Measurements from ENCODE around the gene ATP11A.
"Not testable (repeated sequence)": the region's sequence is repeated elsewhere in the genome, so short reads cannot be mapped to it uniquely, and the experiment has no call there.

ATP11A gene

DNA sequence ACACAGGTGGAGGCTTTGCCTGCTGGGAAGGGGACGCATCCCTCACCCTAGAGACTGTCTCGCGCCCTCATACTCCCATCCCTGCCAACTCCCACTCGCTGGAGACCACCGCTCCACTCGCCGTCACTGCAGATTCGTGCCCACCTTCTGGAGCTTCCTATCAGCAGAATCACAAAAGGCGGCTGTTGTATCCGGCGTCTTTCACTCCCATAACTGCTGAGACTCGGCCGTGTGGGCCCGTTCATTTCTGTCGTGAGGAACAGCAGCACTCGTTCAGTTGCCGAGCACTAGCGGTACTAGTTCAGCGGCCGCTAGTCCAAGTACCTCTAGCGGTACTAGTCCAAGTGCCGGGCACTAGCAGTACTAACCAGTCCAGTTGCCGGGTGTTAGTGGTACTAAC, 154.6 kb downstream of the ATP11A start:
- no peak for DNase-seq

DNA sequence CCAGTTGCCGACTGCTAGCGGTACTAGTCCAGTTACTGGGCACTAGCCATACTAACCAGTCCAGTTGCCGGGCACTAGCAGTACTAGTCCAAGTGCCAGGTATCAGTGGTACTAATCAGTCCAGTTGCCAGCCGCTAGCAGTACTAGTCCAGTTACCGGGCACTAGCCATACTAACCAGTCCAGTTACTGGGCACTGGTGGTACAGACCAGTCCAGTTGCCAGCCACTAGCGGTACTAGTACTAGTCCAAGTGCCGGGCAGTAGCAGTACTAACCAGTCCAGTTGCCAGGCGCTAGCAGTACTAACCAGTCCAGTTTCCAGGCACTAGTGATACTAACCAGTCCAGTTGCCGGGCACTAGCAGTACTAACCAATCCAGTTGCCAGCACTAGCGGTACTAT, 155.0 kb downstream of the ATP11A start:
- DNase-seq, result no peak

DNA sequence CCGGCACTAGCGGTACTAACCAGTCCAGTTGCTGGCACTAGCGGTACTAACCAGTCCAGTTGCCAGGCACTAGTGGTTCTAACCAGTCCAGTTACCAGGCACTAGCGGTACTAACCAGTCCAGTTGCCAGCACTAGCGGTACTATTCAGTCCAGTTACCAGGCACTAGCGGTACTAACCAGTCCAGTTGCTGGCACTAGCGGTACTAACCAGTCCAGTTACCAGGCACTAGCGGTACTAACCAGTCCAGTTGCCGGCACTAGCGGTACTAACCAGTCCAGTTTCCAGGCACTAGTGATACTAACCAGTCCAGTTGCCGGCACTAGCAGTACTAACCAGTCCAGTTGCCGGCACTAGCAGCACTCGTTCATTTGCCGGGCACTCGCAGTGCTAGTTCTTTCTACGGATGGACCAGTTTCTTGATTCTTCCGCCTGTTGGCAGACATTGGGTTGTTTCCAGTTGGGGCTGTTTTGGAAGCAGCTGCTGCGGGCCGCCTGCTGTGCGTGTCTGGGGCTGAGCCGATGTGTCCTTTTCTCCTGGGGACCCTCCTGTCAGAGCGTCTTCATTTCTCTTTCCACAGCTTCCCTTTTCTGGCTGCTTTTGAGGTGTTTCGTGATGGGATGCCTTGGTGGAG, 155.8 kb downstream of the ATP11A start:
- no peak for DNase-seq

DNA sequence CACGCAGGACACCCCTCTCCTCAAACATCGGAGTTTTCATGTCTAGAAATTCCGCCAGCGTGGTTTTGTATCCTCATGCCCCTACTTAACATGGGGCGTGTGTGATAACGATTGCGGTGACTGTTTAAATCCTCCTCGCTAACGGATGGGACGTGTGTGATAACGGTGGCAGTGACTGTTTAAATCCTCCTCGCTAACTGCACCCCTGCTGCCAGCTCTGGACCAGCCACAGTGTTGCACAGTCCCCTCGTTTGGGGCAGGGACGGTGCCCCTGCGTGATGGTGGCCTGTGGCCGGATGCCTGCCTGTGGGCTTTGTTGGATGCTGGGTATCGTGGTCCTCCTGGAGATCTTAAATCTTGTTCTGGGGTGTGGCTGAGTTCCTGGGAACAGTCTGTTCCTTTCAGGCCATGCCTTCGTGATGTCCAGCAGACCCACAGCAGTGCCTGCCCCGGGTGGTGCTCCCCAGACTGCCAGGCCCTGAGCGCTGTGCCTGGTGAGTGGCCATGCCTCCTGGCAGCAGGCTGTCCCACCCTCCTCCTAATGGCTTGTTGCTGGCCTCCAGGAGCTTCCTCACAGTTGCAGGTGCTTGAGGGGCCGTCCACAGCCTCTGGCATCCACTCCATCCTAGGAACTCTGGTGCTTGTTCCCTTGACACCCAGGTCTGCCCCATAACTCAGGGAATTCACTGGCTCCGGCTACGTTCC, 156.7 kb downstream of the ATP11A start:
- DNase-seq, result no peak

DNA sequence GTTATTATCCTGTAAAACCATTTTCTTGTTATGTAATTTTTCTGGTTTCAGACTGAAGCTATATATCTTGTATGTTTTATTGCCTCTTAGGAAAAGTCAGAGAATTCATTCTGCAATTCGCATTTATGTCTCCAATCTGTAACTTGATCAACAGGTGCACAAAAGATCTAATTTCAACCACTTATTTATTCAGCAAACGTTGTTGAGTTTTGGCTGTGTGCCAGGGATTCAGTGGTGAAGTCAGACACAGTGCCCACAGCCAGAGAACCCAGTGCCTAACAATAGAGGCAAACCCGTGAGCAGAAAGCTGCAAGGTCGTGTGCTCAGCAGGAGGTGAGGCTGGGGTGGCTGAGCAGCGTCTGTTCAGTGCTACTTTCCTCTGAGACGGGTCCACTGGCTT, 159.7 kb downstream of the ATP11A start:
- no peak for DNase-seq

DNA sequence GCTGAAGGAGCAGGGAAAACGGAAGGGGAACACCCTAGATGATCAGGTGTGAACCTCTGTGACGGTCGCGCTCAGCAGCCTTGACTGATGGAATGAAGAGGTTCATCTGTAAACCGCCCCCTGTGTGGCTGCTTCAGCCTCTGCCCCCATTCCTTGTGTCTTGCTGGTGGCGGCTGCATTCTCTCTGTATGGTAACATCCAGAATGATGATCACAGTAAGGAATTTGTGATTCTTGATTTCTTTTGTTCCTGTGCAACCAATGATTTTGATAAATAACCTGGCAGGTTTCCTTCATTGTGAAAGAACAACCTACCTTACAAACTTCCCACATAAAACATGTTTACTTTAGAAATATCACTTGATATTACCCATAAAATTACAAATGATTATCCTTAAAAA, 160.4 kb downstream of the ATP11A start:
- DNase-seq, result no peak

DNA sequence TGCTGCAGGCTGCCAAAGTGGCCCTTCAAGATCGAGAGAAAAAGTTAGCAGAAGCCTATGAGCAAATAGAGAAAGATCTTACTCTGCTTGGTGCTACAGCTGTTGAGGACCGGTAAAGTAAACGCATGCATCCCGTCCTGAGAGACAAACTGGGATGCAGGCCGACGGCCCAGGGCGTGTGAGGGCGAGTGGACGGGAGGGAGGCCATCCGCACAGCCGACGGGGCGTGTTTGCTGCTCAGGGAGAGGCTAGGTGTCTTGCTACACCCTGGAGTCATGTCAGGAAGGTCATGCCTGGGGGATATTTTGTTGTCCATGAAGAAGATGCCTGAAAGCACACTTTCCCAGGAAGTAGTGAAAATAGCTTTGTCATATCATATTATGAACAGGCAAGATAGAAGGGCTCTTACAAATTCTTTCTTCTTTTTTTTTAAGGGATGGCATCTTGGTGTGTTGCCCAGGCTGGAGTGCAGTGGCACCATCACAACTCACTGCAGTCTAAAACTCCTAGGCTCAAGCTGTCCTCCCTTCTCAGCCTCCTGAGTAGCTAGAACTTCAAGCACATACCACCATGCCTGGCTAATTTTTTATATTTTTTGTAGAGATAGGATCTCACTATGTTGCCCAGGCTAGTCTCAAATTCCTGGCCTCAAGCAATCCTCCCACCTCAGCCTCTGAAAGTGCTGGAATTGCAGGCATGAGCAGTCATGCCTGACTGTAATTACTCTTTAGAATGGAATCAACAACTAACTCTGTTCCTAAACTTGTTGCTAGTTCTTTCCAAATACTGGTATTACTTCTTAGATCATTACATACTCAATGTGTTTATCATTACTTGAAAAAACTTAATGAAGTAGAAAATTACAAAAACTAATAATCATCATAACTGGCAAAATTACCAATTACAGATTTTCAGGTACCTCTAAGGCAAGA, 161.5 kb downstream of the ATP11A start:
- DNase-seq, result no peak

DNA sequence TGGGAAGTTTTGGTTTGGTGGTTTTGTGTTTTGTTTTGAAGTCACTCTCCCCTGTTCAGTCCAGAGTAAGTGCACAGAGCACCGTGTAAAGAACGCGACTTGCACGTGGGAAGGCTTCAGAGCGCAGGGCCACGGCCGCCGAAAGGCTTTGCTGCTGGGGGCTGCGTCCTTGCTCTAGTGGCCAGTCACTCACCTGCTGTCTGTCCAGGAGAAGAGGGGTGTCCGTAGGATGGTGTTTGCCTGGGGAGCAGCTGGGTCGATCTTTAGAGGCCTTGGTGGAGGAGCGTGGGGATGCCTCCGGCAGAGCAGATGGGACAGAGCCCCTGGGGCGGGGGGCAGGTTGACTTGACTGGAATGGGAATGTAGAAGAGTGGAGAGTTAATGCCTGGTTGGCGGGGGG, 162.6 kb downstream of the ATP11A start:
- no peak for DNase-seq

DNA sequence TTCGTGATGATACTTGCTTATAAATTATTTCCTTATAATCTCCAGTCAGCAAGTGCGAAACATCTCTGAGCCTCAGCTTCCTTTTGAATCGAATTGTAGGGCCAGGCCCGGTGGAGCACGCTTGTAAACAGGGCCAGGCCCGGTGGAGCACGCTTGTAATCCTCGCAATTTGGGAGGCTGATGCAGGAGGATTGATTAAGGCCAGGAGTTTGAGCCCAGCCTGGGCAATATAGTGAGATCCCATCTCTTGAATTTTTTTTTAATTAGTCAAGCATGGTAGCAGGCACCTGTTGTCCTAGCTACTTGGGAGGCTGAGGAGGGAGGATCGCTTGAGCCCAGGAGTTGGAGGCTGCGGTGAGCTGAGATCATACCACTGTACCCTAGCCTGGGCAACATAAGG, 163.0 kb downstream of the ATP11A start:
- no peak for DNase-seq

DNA sequence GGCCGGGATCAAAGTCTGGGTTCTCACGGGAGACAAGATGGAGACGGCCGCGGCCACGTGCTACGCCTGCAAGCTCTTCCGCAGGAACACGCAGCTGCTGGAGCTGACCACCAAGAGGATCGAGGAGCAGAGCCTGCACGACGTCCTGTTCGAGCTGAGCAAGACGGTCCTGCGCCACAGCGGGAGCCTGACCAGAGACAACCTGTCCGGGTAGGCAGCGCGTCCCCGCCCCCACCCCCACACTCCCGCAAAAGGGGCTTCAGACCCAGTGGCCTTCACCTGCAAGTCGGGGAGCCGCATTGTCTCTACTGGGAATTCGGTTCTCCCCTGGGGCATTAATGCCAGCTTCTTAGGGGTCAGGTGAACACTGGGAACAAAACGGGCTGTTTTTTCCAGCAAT, 164.5 kb downstream of the ATP11A start:
- DNase-seq, result no peak

DNA sequence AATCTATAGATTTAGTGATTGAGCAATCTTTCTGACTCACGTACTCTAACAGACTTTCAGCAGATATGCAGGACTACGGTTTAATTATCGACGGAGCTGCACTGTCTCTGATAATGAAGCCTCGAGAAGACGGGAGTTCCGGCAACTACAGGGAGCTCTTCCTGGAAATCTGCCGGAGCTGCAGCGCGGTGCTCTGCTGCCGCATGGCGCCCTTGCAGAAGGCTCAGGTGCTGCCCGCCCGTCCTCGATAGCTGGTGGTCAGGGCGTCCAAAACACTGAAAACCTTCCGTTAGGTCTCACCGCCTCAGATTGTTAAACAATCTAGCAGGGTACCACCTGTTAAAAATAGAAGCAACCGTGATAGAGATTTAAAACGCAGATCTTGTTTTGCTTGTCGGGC, 166.0 kb downstream of the ATP11A start:
- DNase-seq, result no peak

DNA sequence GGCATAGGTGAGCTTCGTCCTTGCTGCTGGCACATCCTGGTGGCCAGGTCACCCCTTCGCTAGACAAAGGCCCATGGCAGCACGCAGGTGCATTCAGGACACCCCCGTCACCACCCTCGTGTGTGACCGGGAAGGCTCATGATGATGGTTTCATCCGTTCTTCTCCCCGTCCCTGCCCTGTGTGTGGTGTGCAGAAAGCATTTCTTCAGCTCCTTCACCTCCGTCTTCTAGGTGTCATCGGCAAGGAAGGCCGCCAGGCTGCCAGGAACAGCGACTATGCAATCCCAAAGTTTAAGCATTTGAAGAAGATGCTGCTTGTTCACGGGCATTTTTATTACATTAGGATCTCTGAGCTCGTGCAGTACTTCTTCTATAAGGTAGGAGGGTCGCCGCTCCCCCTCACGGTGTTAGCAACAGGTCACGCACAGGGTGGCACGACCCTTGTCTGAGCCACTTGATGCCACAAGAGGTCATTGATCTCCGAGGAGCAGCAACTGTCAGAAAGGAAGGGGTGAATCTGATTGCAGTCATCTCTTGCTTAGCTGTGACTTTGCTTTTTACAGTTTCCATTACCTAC, 168.2 kb downstream of the ATP11A start:
- no peak for DNase-seq

DNA sequence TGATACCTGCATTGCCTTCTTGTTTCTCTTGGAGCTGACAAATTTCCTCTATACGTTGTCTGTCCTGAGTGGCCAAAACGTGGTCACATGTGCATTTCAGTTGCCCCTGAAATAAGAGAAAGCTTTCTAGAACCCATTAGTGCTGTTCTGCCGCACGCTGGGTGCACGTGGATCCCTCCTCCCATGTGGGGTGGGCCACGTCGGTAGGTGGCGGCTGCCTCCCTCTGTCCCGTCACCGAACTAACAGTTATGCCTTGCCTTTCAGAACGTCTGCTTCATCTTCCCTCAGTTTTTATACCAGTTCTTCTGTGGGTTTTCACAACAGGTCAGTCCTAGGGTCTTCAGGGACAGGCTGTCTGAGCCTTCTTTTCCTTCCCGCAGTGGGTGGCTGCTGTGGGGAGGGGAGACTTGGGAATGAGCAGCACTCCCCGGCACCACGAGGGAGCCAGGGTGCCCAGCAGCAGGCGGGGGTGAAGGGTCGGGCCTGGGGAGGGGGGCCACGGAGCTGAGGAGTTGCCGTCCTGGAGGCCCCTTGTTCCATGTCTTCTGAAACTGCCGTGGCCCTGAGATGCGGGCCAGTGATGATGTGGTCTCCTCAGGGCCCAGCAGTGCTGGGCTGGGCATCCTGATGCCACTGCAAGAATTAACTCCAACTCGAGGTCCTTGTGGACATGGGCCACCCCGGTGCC, 169.4 kb downstream of the ATP11A start:
- no peak for DNase-seq

DNA sequence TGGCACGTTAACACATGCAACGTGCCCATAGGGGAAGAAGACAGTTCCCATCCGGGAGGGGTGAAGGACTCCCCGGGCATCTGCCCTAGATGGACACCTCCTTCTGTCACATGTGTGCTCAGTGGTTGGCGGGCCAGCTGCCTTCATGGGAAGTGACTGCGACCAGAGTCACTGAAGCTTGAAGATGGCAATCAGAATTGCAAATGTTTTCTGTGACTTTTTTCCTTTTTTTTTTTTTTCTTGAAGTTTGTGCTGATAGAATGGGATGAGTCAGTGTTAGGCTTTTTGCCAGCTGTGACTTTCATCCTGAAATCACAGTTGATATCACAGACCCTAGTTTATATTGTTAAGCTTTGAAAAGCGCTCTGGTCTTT, 170.0 kb downstream of the ATP11A start:
- DNase-seq, result no peak

DNA sequence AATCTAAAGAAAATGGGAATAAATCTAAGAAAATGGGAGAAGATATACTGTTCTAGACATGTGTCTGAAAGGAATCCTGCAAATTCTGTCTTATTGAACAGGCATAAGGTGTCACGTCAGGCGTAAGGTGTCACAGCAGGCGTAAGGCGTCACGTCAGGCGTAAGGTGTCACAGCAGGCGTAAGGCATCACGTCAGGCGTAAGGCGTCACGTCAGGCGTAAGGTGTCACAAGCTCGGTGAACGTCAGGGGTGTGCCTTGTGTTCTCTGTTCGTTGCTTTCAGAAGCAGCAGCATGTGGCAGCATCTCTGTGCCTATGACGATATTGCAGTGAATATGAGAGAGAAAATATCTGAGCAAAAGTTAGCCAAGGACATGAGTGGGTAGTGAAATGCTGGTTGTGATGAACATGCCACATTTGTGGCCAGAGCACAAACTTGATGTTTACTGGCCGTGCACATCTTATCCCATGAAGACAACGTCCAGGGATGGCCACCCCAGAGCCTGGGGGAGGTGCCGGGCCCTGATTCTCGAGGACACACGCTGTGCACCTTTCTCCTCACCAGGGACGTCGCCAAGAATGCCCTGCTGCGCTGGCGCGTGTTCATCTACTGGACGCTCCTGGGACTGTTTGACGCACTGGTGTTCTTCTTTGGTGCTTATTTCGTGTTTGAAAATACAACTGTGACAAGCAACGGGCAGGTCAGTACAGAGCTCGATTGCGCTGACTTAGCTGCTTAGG, 172.2 kb downstream of the ATP11A start:
- no peak for DNase-seq

DNA sequence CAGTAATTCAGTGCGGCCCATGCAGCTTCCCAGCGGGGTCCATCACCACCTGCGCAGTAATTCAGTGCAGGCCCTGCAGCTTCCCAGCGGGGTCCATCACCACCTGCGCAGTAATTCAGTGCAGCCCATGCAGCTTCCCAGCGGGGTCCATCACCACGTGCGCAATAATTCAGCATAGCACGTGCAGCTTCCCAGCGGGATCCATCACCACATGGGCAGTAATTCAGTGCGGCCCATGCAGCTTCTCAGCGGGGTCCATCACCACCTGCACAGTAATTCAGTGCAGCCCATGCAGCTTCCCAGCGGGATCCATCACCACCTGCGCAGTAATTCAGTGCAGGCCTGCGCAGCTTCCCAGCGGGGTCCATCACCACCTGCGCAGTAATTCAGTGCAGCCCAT, 173.5 kb downstream of the ATP11A start:
- not testable (repeated sequence) for DNase-seq

DNA sequence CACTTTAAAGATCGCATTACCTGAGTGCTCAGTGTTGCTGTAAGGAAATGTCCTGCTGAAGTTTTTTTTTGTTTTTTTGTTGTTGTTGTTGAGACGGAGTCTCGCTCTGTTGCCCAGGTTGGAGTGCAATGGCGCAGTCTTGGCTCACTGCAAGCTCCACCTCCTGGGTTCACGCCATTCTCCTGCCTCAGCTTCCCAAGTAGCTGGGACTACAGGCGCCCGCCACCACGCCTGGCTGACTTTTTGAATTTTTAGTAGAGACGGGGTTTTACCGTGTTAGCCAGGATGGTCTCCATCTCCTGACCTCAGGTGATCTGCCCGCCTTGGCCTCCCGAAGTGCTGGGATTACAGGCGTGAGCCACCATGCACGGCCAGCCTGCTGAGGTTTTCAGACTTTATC, 175.6 kb downstream of the ATP11A start:
- not testable (repeated sequence) for DNase-seq

DNA sequence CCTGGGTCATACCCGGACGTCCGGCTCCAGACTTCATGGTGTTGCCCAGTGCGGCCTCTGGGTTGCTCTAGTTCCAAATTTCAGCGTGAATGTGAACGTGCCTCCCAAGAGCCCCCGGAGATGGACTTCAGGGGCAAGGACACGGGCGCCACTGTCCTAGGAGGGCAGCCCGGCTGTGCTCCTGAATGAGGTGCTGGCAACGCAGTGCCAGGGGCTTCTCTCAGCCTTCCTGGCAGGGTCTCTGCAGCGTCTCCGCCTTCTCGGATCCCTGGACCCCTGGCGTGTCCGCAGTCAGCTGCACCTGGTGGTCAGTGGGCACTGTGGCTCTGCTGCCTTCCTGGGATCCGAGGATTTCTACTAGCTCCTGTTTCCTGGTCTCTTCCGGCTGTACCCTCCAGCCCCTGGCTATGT, 177.5 kb downstream of the ATP11A start:
- no peak for DNase-seq

DNA sequence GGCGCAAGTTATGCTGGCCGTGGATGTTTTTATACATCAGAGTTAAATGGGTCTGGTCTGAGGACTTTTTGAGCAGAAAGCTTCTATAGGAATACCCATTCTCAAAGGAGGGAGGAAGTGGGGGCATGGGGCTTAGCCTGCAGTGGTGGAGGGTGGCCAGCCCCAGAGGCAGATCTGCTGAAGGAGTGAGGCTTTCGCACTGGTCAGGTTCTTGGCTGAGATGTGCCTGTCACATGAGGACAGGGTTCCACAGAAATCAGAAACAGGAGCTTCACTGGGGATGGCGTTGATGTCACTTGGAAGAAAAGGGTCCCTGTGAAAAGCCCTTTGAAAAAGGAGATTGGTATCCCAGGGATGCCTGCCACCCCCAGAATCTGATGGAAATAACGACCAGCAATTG, 178.5 kb downstream of the ATP11A start:
- DNase-seq, result no peak

DNA sequence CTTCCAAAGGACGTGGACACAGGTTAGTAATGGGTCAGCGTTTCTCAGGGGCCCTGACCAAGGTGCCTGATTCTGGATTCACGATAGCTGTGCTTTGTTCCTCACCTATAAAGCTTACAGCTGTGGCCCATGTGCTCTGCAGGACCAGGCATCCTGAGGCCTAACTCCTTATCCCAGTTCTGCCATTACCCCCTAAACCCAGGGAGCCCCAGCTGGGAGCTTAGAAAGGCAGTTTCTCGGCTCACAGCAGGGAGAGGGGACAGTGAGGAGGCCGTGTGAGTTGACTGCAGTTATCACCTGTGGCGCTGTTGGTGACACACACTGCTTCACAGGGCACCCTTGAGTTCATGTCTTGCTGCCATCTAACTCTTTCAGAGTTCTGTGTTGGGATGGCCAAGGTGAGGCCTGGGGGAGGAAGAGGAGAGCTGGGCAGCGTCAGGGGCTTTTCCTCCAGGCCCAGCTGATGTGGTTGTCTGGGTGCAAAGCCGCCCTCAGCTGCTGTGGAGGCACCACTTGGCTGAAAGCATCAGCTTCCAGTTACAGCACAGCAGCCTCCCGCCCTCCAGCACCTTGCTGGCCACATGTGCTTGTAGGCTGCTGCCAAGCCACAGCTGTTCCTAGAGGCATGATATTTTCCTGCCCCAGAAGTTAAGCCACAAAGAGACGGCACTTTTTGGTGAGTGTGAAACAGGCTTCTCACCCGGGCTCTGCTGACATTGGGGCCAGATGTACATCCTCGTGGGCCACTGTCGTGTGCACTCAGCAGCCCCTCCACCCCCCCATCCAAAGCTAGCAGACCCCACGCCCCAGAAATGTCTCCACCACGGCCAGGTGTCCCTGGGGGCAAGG, 179.6 kb downstream of the ATP11A start:
- no peak for DNase-seq

DNA sequence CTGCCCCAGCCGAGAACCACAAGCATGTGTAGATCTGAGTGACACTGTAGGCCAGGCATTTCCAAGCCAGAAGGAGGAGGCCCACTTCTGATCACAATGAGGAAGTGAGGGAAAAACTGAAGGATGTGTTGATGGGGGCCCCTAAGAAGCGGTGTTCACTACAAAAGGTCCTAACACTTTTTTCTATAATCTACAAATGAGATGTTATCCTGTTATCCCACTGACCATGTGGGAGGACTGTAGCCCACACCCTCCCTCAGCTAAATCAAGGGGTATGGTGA, 180.2 kb downstream of the ATP11A start:
- no peak for DNase-seq

Measured in midbrain (tissue), 1 donor.